Vagina (tissue), 2 donors: Measurements from ENCODE around the gene DDX56. TPM values are rescaled to one million over a fixed set of nuclear protein-coding genes. Genes with fewer than 3 reads are reported as not detected.
"Not testable (repeated sequence)": the region's sequence is repeated elsewhere in the genome, so short reads cannot be mapped to it uniquely, and the experiment has no call there.

Experiments used
- DNase-seq, 2 donors: peaks; one replicate each; pipeline ENCODE4 v3.0.0-alpha.2; 2017; ENCODE audit errors: extremely low spot score in 2 of 2
- H3K27ac ChIP-seq: fragments of 200-600 bp; sonication (generic); one replicate; pipeline ENCODE4 v1.5.1; 2019
- H3K27me3 ChIP-seq: fragments of 200-600 bp; sonication (generic); one replicate; pipeline ENCODE4 v1.5.1; 2019
- H3K36me3 ChIP-seq, 2 donors: fragments of 200-600 bp; sonication (generic); one replicate each; pipeline ENCODE4 v1.5.1; 2017 to 2019
- H3K4me1 ChIP-seq: fragments of 200-600 bp; sonication (generic); one replicate; pipeline ENCODE4 v1.5.1; 2019
- H3K4me3 ChIP-seq, 2 donors: fragments of 200-600 bp; sonication (generic); 1 replicate in 1 of 2; 2 replicates in 1 of 2; pipeline ENCODE4 v1.5.1; 2016 to 2019
- H3K9me3 ChIP-seq: fragments of 200-600 bp; sonication (generic); one replicate; pipeline ENCODE4 v1.5.1; 2019
- CTCF ChIP-seq, 3 experiments: fragments of 450-650 bp in 2 of 3; fragments of 200-600 bp in 1 of 3; sonication (generic) in 1 of 3; IDR thresholded peaks; one replicate each; pipeline ENCODE4 v1.5.1; 2017 to 2019; ENCODE audit warnings: antibody characterized with exemption in 3 of 3, mild to moderate bottlenecking in 2 of 3, moderate library complexity in 2 of 3
- POLR2A ChIP-seq, 2 donors: fragments of 450-650 bp; IDR thresholded peaks; one replicate each; pipeline ENCODE4 v1.6.1; 2017; ENCODE audit warnings: antibody characterized with exemption in 2 of 2, mild to moderate bottlenecking in 2 of 2, moderate library complexity in 2 of 2
- POLR2AphosphoS5 ChIP-seq, 2 donors: sonication (generic); formaldehyde crosslinking; IDR thresholded peaks; one replicate each; pipeline ENCODE4 v1.9.0; 2017; ENCODE audit warnings: antibody characterized with exemption in 2 of 2, mild to moderate bottlenecking in 2 of 2, low read depth in 1 of 2; ENCODE audit not compliant: insufficient read depth in 1 of 2
- intact Hi-C: fragments of 100-400 bp; cut with DNase I; formaldehyde crosslinking; loops from one replicate; pipeline ENCODE4 v1.15.1; 2023
- total RNA-seq: library from RNA; depleted of rRNA; stranded (reverse); fragments of >200 nt; gene quantifications from one replicate; pipeline ENCODE4 v1.2.3, GENCODE V29; 2016

The DDX56 gene
- total RNA-seq, 1 donor from 2014 or later, result 60.2 TPM

- Histone ChIP-seq H3K9me3 (no peaks in the 10 kb centered on the region), H3K36me3 (no peaks in the 10 kb centered on the region)
Observed at GRCh38 chr7:44599222-44599621, 25.5 kb upstream of the DDX56 start.

DNA sequence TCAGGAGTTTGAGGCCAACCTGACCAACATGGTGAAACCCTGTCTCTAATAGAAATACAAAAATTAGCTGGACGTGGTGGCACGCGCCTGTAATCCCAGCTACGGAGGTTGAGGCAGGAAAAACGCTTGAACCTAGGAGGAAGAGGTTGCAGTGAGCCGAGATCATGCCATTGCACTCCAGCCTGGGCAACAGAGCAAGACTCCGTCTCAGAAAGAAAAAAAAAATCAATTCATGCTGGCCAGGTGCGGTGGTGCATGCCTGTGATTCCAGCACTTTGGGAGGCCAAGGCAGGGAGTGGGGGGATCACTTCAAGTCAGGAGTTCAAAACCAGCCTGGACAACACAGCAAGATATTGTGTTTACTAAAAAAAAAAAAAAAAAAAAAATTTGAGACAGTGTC lies 23.5 kb upstream of the DDX56 start:
- H3K4me1 ChIP-seq, H3K27ac ChIP-seq, H3K36me3 ChIP-seq, DNase-seq, H3K4me3 ChIP-seq, H3K27me3 ChIP-seq, intact Hi-C loops, H3K9me3 ChIP-seq: not testable (repeated sequence)

More at GRCh38 chr7:44599222-44599621, 25.5 kb upstream of the DDX56 start:
- TF ChIP-seq CTCF (IDR thresholded peaks at IDR 0.05) (no peak), POLR2A (IDR thresholded peaks at IDR 0.05) (no peak), POLR2AphosphoS5 (IDR thresholded peaks at IDR 0.05; ENCODE audit: insufficient read depth in 1 of 2, low read depth in 1 of 2) (no peak)
- H3K27me3 ChIP-seq, result no peaks in the 10 kb centered on the region
- no peaks in the 10 kb centered on the region for H3K4me1 ChIP-seq
- intact Hi-C loops, result no loop called here
- DNase-seq, result no peak
- H3K4me3 ChIP-seq, result no peak overlapping the region
- H3K27ac ChIP-seq, result no peak overlapping the region

DNA sequence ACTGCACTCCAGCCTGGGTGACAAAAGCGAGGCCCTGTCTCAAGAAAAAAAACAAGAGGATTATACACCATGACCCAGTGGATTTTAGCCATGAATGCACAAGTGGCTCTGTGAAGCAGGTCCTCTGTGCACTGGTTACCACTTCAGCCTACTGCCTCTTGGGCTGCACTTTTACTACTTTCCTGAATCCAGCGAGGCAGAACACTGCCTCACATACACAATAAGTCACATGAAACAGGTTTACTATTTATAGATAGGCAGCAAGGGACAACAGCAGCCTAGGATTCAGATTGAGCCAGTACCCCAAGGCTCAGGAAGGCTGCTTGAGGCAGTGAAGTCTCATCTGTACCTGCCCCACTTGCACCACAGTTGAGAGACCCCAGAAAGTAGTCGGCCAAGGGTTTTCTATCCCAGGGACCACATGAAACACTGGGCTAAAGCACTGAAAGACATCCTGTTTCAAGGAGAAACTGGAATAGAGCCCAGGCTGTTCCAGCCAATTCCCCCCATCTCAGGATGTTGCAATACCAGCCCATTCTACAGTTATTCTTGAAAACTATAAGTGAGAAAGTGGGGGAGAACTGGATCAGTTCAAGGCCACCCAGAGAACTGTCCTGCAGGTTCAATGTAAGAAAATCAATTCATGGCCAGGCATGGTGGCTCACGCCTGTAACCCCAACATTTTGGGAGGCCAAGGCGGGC lies 22.4 kb upstream of the DDX56 start:
- no peaks in the 10 kb centered on the region for H3K27me3 ChIP-seq
- no peaks in the 10 kb centered on the region for H3K9me3 ChIP-seq
- H3K36me3 ChIP-seq, result no peaks in the 10 kb centered on the region
- H3K4me3 ChIP-seq, result no peak overlapping the region
- no peaks in the 10 kb centered on the region for H3K4me1 ChIP-seq
- no peak for DNase-seq
- TF ChIP-seq POLR2A (IDR thresholded peaks at IDR 0.05) (no peak), POLR2AphosphoS5 (IDR thresholded peaks at IDR 0.05; ENCODE audit: insufficient read depth in 1 of 2, low read depth in 1 of 2) (no peak), CTCF (IDR thresholded peaks at IDR 0.05) (no peak)
- no peak overlapping the region for H3K27ac ChIP-seq
- intact Hi-C loops, result no loop called here

DNA sequence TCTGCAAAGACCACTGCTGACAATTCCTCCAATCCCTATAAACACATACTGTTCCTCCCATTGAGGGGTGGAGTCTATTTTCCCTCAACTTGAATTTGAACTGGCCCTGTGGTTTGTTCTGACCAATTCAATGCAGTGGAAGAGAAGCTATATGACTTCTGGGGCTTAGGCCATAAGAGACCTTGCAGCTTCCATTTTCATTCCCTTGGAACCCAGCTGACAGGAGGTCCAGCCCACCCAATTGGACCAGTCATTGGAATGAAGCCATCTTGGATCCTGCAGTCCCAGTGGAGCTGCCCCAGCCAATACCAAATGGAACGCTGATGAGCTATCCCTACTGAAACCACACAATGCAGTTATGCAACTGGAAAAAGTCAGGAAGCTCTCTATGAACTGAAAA lies 17.2 kb upstream of the DDX56 start:
- intact Hi-C loops, result no loop called here
- no peak for DNase-seq
- Histone ChIP-seq H3K27me3 (no peaks in the 10 kb centered on the region), H3K4me1 (no peaks in the 10 kb centered on the region), H3K9me3 (no peaks in the 10 kb centered on the region), H3K4me3 (no peak overlapping the region), H3K27ac (no peak overlapping the region), H3K36me3 (no peaks in the 10 kb centered on the region)
- no peak for TF ChIP-seq POLR2AphosphoS5 (IDR thresholded peaks at IDR 0.05; ENCODE audit: insufficient read depth in 1 of 2, low read depth in 1 of 2)
- TF ChIP-seq CTCF (IDR thresholded peaks at IDR 0.05), result no peak
- no peak for TF ChIP-seq POLR2A (IDR thresholded peaks at IDR 0.05)

DNA sequence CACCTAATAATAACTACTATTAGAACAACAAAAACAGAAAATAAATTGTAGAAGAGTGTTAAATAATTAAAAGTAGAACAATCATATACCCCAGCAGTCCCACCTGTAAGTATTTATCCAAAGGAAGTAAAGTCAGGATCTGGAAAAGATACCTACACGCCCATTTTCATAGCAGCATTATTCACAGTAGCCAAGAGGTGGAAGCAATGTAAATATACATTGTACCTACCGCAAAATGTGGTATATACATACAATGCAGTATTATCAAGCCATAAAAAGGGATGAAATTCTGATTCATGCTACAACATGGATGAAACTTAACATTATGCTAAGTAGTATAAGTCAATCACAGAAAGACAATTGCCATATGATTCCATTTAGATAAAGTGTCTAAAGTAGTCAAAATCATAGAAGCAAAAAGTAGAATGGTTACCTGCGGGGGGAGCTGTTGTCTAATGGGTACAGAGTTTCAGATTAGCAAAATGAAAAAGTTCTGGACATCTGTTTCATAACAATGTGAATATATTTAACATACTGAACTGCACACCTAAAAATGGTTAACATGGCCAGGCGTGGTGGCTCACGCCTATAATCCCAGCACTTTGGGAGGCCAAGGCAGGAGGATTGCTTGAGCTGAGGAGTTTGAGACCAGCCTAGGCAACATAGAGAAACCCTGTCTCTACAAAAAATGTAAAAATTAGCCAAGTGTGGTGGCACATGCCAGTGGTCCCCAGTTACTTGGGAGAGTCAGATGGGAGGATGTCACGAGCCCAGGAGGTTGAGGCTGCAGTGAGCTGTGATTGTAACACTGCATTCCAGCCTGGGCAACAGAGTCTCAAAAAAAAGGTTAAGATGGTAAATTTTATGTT lies 14.4 kb upstream of the DDX56 start:
- Histone ChIP-seq H3K4me1 (peaks cover 1% of the 10 kb centered on the region), H3K36me3 (no peaks in the 10 kb centered on the region), H3K27ac (no peak overlapping the region), H3K4me3 (no peak overlapping the region), H3K27me3 (no peaks in the 10 kb centered on the region), H3K9me3 (no peaks in the 10 kb centered on the region)
- TF ChIP-seq POLR2A (IDR thresholded peaks at IDR 0.05), result no peak
- TF ChIP-seq CTCF (IDR thresholded peaks at IDR 0.05), result peak in 2 of 3 experiments; percentile 45 to 50
- peak in 1 of 2 donors; percentile 75 for TF ChIP-seq POLR2AphosphoS5 (IDR thresholded peaks at IDR 0.05; ENCODE audit: insufficient read depth in 1 of 2, low read depth in 1 of 2)
- intact Hi-C loops, result no loop called here
- no peak for DNase-seq
